Neural progenitor cell (in vitro differentiated cells): Measurements from ENCODE around the gene MOK. TPM values are rescaled to one million over a fixed set of nuclear protein-coding genes. Genes with fewer than 3 reads are reported as not detected.

ENCODE experiments used
- DNase-seq: peaks from one replicate; pipeline ENCODE4 v3.0.0-alpha.2; 2016; ENCODE audit warnings: low spot score
- H2AFZ ChIP-seq: fragments of 200-600 bp; sonication (generic); replicated peaks from 2 replicates; pipeline ENCODE4 v1.6.1; 2016; ENCODE audit warnings: antibody characterized with exemption
- H3F3A ChIP-seq: fragments of 200-600 bp; sonication (generic); 2 replicates; pipeline ENCODE4 v1.6.1; 2016; ENCODE audit warnings: antibody characterized with exemption, low read depth
- H3K27ac ChIP-seq: fragments of 200-600 bp; sonication (generic); 2 replicates; pipeline ENCODE4 v1.5.1; 2016; ENCODE audit warnings: mild to moderate bottlenecking
- H3K27me3 ChIP-seq: fragments of 200-600 bp; sonication (generic); 2 replicates; pipeline ENCODE4 v1.6.1; 2016; ENCODE audit warnings: mild to moderate bottlenecking, moderate library complexity
- H3K36me3 ChIP-seq: fragments of 200-600 bp; sonication (generic); 2 replicates; pipeline ENCODE4 v1.5.1; 2016
- H3K4me1 ChIP-seq: fragments of 200-600 bp; sonication (generic); 2 replicates; pipeline ENCODE4 v1.6.1; 2016; ENCODE audit warnings: mixed run types
- H3K4me2 ChIP-seq: fragments of 200-600 bp; sonication (generic); 2 replicates; pipeline ENCODE4 v1.6.1; 2016
- H3K4me3 ChIP-seq: fragments of 200-600 bp; sonication (generic); 2 replicates; pipeline ENCODE4 v1.5.1; 2016
- H3K79me2 ChIP-seq: fragments of 200-600 bp; sonication (generic); 2 replicates; pipeline ENCODE4 v1.6.1; 2016; ENCODE audit warnings: low read depth
- H3K9ac ChIP-seq: fragments of 200-600 bp; sonication (generic); 2 replicates; pipeline ENCODE4 v1.6.1; 2016
- H3K9me3 ChIP-seq: fragments of 200-600 bp; sonication (generic); 2 replicates; pipeline ENCODE4 v1.5.1; 2016; ENCODE audit warnings: low read depth
- H4K20me1 ChIP-seq: fragments of 200-600 bp; sonication (generic); 2 replicates; pipeline ENCODE4 v1.6.1; 2016; ENCODE audit warnings: low read depth
- H3K27ac Mint-ChIP-seq: 3 replicates; pipeline ENCODE4 v1.8.0; 2021; ENCODE audit warnings: mixed read lengths
- H3K27me3 Mint-ChIP-seq: 2 replicates; pipeline ENCODE4 v1.8.0; 2022; ENCODE audit warnings: low read depth, mild to moderate bottlenecking, inconsistent platforms, moderate library complexity, mixed read lengths; ENCODE audit not compliant: insufficient read depth
- H3K36me3 Mint-ChIP-seq: 3 replicates; pipeline ENCODE4 v1.8.0; 2021; ENCODE audit warnings: mixed read lengths
- H3K4me1 Mint-ChIP-seq: 3 replicates; pipeline ENCODE4 v1.8.0; 2021; ENCODE audit warnings: mixed read lengths
- H3K4me3 Mint-ChIP-seq: 3 replicates; pipeline ENCODE4 v1.8.0; 2021; ENCODE audit warnings: mild to moderate bottlenecking, moderate library complexity, mixed read lengths
- H3K9me3 Mint-ChIP-seq: 3 replicates; pipeline ENCODE4 v1.8.0; 2020; ENCODE audit warnings: mixed read lengths
- CTCF ChIP-seq: fragments of 200-600 bp; sonication (generic); IDR thresholded peaks from 2 replicates; pipeline ENCODE4 v1.5.1; 2017; ENCODE audit warnings: antibody characterized with exemption, mild to moderate bottlenecking
- EZH2 ChIP-seq: fragments of 200-600 bp; sonication (generic); IDR thresholded peaks from 2 replicates; pipeline ENCODE4 v1.6.1; 2017; ENCODE audit warnings: antibody characterized with exemption, mild to moderate bottlenecking, moderate library complexity
- EZH2phosphoT487 ChIP-seq: fragments of 200-600 bp; sonication (generic); IDR thresholded peaks from 2 replicates; pipeline ENCODE4 v1.6.1; 2017; ENCODE audit warnings: antibody characterized with exemption
- total RNA-seq: library from RNA; depleted of rRNA; stranded (reverse); fragments of >200 nt; gene quantifications from 2 replicates; pipeline ENCODE4 v1.2.3, GENCODE V29; 2015; ENCODE audit warnings: low replicate concordance

The MOK gene
- total RNA-seq, 1 donor from 2014 or later: 9.9 TPM

DNA sequence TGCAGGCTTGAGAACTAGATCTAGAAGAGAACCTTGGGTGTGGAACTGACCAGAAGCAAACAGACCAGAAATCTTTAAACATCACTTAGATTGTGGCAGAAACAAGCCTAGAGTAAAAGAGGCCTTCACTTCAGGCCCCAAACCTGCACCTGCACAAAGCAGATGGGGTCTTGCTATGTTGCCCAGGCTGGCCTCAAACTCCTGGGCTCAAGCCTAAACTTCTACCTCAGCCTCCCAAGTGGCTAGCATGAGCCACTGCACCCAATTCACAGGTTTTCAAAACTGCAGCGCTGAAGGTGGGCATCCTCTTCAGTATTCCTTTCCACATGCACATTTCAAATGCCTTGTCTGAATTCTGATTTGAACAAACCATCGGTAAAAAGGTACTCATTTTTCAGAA is 19.9 kb downstream of the MOK start:
- Histone ChIP-seq H3K4me1 (no peaks in the 10 kb centered on the region), H3K9me3 (peaks cover 4% of the 10 kb centered on the region), H3K27ac (no peak overlapping the region), H3K4me3 (no peak overlapping the region), H4K20me1 (no peaks in the 10 kb centered on the region), H3F3A (no peaks in the 10 kb centered on the region), H3K36me3 (no peaks in the 10 kb centered on the region), H3K9ac (no peak overlapping the region), H2AFZ (no peak overlapping the region), H3K79me2 (no peaks in the 10 kb centered on the region), H3K27me3 (no peaks in the 10 kb centered on the region), H3K4me2 (no peak overlapping the region)
- H3K27me3 Mint-ChIP-seq: no peaks in the 10 kb centered on the region
- H3K4me1 Mint-ChIP-seq: no peaks in the 10 kb centered on the region
- H3K27ac Mint-ChIP-seq: no peak overlapping the region
- no peak overlapping the region for H3K4me3 Mint-ChIP-seq
- no peaks in the 10 kb centered on the region for H3K9me3 Mint-ChIP-seq
- no peak for TF ChIP-seq CTCF
- TF ChIP-seq EZH2: no peak
- no peak for TF ChIP-seq EZH2phosphoT487
- DNase-seq: no peak
- peaks cover 14% of the 10 kb centered on the region for H3K36me3 Mint-ChIP-seq

GRCh38 chr14:102283631-102284129 is 21.3 kb downstream of the MOK start:
- no peak overlapping the region for H3K4me2 ChIP-seq
- H3K36me3 ChIP-seq: no peaks in the 10 kb centered on the region
- Mint-ChIP-seq H3K4me3 (no peak overlapping the region), H3K9me3 (no peaks in the 10 kb centered on the region), H3K4me1 (no peaks in the 10 kb centered on the region), H3K27ac (no peak overlapping the region), H3K27me3 (no peaks in the 10 kb centered on the region), H3K36me3 (peaks cover 15% of the 10 kb centered on the region)
- no peak overlapping the region for H2AFZ ChIP-seq
- no peak overlapping the region for H3K27ac ChIP-seq
- H3K79me2 ChIP-seq: no peaks in the 10 kb centered on the region
- H3F3A ChIP-seq: no peaks in the 10 kb centered on the region
- H4K20me1 ChIP-seq: no peaks in the 10 kb centered on the region
- no peak for DNase-seq
- peaks cover 4% of the 10 kb centered on the region for H3K9me3 ChIP-seq
- no peaks in the 10 kb centered on the region for H3K4me1 ChIP-seq
- no peak overlapping the region for H3K4me3 ChIP-seq
- H3K9ac ChIP-seq: no peak overlapping the region
- no peak for TF ChIP-seq EZH2phosphoT487
- no peak for TF ChIP-seq CTCF
- TF ChIP-seq EZH2: no peak
- no peaks in the 10 kb centered on the region for H3K27me3 ChIP-seq

- H3K4me3 Mint-ChIP-seq: no peak overlapping the region
- H3K36me3 ChIP-seq: no peaks in the 10 kb centered on the region
- H3K4me3 ChIP-seq: no peak overlapping the region
- no peaks in the 10 kb centered on the region for H3K27me3 ChIP-seq
- H3K27me3 Mint-ChIP-seq: no peaks in the 10 kb centered on the region
- no peaks in the 10 kb centered on the region for H3K9me3 ChIP-seq
- H3F3A ChIP-seq: no peaks in the 10 kb centered on the region
- no peak overlapping the region for H3K9ac ChIP-seq
- no peaks in the 10 kb centered on the region for H3K4me1 ChIP-seq
- no peak overlapping the region for H2AFZ ChIP-seq
- no peak overlapping the region for H3K27ac Mint-ChIP-seq
- H3K9me3 Mint-ChIP-seq: no peaks in the 10 kb centered on the region
- TF ChIP-seq EZH2 (no peak), EZH2phosphoT487 (no peak), CTCF (no peak)
- H3K79me2 ChIP-seq: no peaks in the 10 kb centered on the region
- H3K36me3 Mint-ChIP-seq: peaks cover 12% of the 10 kb centered on the region
- no peak overlapping the region for H3K27ac ChIP-seq
- no peak for DNase-seq
- H3K4me2 ChIP-seq: no peak overlapping the region
- H4K20me1 ChIP-seq: no peaks in the 10 kb centered on the region
- no peaks in the 10 kb centered on the region for H3K4me1 Mint-ChIP-seq
These were observed 22.1 kb downstream of the MOK start for GRCh38 chr14:102282751-102283465.
